NCI-H2196 treated with DMSO at 0.1 percent for 48 hours (cell line): ENCODE results near the gene FBXO10.

Source experiments
- DNase-seq: peaks from one replicate; lab custom pipeline; 2025; ENCODE audit not compliant: unreplicated experiment; lab: John Stamatoyannopoulos, UW

FBXO10 gene

DNA sequence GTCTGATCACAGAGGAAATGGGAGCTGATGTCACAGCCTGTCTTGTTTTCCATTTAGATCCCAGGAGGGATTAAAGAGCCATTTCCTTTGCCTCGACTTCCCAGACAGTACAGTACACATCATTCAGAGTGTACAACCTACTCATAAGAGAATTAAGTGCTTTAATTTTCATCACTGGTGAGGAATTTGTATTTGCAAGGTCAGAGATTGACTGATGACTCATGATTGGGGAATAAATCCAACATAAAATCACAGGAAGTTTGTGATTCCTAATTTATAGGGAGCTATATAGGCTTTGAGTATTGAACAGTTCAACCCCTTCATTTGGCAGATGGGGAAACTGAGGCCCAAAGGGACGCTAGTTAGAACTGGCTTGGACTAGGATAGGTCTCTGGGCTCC lies 20.3 kb upstream of the FBXO10 start:
- no peak for DNase-seq

DNA sequence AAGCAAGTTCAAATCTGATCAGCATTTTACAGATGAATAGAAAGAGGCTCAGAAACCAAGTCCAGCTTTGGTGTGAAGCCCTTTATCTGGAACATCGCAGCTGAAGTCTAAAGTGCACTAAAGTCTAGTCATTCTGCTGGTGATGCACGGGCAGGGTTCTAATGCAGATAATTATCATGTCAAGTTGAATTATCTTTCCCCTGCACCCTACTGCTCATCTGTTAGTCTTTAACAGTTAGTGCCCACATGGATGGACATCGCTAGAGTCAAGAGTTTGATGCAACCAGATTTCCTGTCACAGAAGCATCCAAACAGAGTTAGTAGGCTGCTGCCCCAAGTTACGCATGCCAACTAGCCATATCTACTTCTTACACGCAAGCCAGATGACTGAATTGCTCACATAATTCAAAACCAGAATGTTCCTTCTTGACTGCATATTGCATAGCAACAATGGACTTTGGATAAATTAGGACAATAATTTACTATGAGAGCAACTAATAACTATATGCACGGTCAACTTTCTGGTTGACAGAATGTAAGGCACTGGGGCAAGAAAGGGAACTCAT lies 17.8 kb upstream of the FBXO10 start:
- DNase-seq: no peak

DNA sequence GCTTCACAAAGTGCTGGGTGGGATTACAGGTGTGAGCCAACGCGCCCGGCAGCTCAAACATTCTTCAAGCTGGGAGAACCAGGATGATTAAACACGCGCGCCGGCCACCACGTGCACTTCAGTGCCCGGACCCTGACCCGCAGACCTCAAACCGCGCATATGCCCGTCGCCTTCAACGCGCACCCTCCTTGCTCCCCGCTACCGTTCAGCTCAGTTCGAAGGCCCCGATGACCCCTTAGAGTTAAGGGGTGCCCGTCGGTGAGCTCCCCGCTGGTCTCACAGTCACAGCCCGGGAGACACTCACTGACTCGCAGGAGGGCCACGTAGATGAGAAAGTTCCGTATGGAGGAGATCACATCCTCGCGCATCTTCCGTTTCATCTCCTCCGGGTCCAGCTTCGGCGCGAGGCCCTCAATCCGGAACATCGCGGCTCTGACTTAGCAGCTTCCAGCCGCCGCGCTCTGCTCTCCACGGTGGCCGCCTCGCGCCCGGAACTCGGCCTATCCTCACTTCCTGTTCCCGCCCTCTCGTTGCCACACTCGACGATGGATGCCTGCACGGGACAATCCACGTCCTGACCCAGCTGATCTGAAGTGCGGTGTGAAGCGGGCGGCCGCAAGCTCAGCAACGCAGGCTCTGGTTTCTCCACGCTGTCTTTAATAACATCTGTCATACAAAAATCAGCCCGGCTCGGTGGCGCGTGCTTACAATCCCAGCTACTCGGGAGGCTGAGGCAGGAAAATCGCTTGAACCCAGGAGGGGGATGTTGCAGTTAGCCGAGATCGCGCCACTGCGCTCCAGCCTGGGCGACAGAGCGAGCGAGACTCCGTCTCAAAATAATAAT lies 16.1 kb upstream of the FBXO10 start, which contains the start of gene TOMM5:
TSS of gene TOMM5 (minus strand) at position 490 of the 844 bp plus-strand sequence. CDS start at position 425, 65 bp downstream.
- peak; percentile 83 for DNase-seq

DNA sequence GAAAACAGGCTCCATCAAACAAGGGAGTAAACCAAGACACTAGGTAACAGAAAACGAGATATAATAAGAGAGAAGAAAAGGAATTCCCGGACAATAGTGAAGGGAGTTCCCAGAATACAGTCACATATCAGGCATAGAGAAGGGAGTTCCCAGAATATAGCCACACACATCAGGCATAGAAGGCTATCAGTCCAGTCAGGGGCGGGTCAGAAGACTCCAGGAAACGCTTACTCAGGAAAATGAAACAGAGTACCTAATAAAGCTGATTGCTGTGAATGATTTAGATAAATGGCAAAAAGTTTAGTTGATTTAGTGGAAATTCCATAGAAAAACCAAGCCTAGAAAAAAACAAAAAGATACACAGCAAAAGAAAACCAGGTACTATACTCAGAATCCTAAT lies 11.3 kb upstream of the FBXO10 start:
- DNase-seq: no peak

DNA sequence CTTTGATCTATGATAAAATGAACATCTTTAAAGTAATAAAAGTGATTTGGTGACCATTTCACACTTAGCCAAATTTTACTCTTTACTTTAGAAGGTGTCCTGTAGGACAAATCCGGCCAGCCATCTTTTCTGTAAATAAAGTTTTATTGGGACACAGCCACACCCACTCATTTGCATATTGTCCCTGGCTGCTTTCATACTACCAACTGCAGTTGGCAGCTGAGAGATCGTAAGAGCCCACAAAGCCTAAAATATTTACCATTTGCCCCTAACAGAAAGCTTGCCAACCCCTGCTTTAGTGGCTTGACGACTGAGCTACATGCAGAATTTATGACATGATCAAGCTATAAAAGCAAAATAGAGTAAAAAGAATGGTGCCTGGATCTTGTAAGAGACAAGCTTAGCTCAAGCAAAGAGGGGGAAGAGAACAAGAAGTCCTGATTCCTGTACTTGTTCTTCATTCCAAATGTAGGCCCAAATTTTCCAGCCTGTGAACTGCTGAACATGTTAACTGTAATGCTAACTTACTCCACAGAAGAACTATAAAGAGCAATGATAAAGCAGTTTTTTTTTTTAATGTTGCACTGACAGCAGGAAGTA lies 7.4 kb upstream of the FBXO10 start:
- DNase-seq: no peak

DNA sequence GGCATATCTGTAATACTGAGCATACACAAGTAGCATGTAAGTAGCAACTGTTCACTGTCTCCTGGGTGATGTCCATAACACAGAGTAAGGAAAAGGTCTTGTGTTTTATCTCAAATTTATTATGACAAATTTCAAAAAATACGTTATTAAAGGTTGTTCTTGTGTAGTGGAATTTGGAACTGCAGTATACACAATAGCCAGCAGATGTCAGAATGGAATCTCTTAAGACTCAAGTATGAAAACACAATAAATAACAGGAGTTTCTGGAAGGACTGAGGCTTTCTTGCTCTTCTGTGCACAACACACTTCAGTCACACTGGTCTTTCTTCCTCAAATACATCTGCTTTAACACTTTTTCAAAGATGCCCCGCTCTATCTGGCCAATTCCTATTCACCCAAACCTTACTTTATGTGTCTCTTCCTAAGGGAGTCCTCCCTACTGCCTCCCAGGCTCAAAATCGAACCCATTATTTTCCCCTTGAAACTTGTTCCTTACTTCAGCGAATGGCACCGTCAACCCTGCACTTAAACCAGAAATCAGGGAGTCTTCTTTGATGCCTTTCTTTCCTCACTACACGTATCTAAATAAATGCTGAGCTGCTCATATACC lies 6.5 kb upstream of the FBXO10 start:
- DNase-seq: peak; percentile 4

DNA sequence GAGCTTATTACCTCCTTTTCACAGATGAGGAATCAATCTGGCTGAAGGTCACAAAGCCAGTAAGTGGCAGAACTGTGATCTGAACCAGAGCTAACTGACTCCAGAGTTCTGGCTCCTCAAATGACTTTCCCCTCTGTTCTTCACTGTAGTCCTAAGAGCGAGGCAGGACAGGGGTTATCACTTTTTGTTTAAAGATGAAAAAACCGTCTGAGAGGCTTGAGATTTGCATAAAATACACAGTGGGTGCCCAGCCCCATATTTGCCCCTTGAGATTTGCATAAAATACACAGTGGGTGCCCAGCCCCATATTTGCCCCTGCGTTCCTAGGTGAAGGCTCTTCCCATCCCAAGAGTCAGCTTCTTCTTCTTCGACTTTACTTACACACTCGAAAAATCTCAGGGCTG lies 667 bp downstream of the FBXO10 start:
- no peak for DNase-seq

DNA sequence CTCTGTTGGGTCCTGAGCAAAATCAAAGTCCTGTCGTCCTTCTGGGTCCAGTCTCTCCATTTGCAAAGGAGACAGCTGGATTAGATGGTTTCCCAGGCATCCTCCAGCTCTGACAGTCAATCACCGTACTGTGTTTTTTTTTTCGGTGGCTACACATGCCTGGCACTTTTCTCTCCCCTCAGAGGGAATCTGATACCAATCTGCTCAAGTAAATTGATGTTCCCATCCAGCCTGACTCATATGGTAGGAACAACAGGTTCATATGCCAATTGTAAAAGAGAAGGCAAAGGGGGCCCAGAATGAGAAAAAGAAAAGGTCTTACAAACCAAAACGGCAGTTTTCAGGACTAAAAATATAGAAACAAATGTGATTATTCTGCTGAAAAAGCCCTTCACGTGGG lies 1.2 kb downstream of the FBXO10 start:
- no peak for DNase-seq

DNA sequence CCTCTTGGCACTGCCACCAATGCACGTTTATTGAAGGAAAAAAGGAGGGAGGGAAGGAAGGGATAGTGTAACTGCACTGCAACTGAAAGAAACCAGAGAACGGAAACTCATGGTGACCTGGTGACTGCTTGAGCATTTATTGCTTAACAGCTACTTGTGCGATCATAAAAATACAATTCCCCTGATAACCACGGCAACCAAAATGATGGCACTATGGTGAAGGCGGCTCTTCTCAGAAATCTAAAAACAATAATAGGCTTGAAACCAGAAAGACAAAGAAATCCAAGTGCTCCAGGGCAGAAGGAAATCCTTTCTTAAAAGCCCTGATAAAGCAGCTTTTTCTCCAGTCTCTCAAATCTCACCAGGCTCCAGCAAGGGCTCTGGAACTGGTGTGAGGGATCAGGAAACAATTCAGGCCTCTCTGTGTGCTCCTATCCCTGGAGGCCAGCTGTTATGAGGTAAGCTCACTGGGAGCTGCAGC lies 1.9 kb downstream of the FBXO10 start:
- DNase-seq: no peak

DNA sequence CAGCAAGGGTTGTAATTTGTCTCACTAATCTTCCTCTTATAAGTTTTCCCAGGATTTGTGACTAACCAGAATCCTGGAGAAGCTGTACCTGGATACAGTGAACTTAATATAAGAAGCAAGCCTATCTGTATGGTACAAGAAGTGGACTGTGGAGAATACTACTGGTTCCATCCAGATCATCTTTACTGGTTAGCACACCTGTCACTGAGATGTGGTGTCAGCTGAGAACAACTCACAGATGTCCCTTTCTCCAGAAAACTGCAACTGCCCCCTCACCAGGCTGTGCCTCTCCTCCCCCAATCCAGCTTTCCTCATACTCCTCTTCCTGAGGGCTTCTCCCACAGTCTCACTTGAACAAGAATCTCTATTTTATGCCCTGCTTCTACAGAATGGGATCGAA lies 4.9 kb downstream of the FBXO10 start:
- DNase-seq: no peak

DNA sequence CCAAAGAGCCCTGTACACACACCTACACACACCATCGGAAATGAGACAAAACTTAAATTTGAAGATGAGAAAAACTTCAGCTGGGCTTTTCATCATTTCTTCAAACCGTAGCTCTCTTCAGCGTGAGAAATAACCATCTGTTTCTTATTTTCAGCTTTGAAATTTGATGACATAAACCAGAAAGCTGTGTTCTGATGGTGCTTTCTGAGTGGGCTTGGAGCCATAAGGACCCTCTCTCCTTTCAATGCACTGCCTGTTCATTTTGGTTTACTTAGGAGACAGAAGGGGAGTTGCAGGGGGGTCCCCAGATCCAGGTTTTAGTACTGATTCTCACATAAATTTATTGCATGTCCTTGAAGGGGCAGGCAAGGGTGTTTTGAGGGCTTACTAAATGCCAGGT lies 9.5 kb downstream of the FBXO10 start:
- DNase-seq: no peak

DNA sequence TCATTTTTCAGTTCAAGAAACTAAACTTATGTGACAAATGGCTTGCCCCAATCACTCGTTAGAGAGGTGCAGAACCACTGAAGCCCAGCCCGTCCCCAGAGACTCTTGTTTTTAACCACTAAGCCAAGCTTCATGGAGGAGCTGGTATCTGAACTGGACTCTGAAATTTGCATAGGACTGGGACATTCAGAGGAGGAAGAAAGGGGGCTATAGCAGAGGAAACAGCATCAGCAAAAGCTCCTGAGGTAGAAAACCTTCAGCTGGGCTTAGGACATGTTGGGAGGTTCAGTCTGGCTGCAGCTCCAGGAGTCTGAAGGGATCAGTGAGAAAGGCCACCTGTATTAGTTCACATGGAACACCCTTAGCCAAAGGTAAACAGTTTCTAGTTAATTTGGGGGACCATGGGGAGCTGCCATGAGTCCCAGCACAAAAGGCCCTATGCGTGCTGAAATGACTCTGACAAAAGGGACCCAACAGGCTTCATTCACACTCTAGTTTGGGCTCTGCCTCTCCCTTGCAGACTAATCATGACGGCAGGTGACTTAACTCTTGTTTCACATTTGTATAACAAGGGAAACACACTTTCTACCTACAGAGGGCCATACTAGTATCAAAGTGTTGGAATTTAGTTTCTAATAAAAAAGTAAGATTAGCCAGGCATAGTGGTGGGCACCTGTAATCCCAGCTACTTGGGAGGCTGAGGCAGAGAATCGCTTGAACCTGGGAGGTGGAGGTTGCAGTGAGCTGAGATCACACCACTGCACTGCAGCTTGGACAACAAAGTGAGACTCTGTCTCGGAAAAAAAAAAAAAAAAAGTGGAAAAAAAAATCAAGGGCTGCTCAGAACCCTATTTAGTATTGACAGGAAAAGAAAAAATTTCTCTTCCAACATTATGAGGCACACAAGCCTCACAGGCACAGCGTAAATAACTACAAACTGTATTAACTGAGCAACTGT lies 10.2 kb downstream of the FBXO10 start:
- DNase-seq: no peak

DNA sequence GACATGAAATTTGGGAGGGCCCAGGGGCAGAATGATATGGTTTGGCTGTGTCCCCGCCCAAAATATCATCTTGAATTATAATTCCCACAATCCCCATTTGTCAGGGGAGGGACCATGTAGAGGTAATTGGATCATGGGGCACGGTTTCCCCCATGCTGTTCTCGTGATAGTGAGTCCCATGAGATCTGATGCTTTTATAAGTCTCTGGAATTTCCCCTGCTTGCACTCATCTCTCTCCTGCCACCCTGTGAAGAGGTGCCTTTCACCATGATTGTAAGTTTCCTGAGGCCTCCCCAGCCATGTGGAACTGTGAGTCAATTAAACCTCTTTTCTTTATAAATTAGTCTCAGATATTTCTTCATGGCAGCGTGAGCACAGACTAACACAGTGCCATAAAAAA lies 11.3 kb downstream of the FBXO10 start:
- no peak for DNase-seq

DNA sequence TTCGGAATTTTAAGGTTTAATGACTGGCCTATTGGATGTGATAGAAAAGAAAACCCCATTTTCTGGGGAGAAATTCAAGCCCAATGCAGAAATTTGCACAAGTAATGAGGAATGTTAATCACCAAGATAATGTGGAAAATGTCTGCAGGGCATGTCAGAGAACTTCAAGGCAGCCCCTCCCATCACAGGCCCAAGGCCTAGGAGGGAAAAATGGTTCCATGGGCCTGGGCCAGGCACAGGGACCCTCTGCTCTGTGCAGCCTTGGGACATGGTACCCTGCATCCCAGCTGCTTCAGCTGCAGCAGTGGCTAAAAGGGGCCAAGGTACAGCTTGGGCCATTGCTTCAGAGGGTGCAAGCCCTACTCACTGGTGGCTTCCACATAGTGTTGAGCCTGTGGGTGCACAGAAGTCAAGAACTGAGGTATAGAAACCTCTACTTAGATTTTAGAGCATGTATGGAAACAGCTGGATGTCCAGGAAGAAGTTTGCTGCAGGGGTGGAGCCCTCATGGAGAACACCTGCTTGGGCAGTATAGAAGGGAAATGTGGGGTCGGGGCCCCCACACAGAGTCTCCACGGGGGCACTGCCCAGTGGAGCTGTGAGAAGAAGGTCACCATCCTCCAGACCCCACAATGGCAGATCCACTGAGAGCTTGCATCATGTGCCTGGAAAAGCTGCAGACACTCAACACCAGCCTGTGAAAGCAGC lies 12.2 kb downstream of the FBXO10 start:
- no peak for DNase-seq

DNA sequence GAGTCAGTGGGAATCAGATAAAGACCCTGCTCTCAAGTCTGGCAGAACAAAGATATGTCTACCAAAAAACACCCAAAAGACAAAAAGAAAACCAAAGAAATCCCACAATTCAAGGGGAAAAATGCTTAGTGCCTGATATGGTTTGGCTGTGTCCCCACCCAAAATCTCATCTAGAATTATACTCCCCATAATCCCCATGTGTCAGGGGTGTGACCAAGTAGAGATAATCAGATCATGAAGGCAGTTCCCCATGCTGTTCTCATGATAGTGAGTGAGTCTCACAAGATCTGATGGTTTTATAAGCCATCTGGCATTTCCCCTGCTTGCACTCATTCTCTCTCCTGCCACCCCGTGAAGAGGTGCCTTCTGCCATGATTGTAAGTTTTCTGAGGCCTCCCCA lies 13.4 kb downstream of the FBXO10 start:
- no peak for DNase-seq

DNA sequence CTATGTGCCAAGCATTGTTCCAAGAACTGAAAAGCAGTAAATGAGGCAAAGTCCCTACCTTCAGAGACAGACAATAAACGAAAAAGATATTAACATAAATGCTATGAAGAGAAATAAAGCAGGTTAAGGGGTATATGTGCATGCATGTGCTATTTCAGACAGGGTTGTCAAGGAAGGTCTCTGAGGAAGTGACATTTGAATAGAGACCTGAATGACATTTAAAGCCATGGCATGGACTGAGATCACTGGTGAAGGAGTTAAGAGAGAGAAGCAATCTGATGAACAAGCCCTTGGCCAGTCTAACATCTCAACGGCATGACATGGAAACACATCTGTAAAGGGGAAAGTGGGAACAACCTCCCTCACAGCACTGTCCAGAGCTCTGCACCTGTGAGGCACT lies 14.5 kb downstream of the FBXO10 start:
- no peak for DNase-seq

DNA sequence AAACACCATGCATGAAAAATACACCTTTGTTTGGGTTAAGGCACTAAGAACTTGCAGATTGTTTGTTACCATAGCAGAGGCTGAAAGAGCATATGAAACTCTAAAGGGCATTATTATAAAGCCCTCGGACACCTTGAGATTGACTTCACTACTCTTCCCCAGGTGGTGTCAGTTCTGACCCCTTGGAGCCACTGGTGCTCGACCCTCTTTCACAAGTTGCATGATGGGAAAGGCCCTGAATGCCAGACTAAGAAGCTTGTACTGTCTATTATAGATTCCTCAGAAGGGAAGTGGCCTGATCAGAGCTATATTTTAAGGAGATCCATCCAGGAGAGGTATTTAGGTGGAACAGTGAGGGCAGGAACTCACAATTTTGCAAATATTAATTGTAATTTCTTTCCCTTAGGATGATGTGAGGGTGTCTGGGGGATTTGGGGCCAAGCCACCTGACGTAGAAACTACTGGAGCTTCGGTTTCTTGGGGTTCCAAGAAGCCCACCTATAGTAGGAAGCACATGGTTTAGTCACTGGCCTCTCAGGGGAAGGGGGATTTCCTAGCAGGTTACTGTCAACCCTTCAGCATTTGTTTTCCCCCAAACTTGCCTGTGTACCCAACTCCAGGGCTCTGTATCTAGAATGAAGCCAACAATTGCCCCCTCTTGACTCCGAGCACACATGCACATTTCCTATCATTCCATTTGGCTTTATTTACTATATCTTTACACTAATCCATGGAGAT lies 16.2 kb downstream of the FBXO10 start:
- DNase-seq: no peak

DNA sequence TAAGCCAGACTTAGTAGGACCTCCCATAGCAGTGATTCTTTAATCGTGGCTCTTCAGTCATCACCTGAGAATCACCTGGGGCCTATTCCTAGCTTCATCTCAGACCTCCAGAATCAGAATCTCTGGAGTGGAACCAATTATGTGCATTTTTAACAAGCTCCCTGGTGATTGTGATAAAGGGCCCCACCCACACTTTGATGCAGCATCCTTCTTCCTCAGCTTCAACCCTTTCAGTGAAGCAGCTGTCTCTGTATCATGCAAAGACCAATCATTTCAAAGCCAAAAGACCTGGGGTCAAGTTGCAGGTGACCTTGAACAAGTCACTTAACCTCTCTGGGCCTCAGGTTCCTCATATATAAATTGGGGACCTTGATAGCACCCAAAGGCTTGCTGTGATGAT lies 17.1 kb downstream of the FBXO10 start:
- no peak for DNase-seq

DNA sequence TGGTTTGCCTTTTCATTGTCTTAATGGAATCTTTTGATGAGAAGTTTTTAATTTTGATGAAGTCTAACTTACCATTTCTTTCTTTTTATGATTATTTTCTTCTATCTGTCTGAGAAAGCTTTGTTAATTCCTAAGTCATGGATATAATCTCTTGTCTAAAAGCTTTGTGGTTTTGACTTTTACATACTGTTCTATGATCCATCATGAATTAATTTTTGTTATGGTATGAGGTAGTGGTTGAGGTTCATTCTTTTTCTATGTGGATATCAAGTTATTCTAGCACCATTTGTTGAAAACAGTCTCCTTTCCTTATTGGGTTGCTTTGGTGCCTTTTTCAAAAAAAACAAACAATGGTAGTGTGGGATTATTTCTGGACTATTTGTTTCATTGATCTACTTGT lies 20.4 kb downstream of the FBXO10 start:
- DNase-seq: no peak
